Astrocyte of the cerebellum (primary cell): ENCODE results near the gene COL23A1.

Experiments
- DNase-seq: peaks from one replicate; pipeline ENCODE4 v3.0.0-alpha.2; 2011; ENCODE audit warnings: low read depth
- H3K4me3 ChIP-seq: 2 replicates; pipeline ENCODE4 v1.5.1; 2011; ENCODE audit warnings: mild to moderate bottlenecking, low read depth, low read length, moderate library complexity
- CTCF ChIP-seq: IDR thresholded peaks from 2 replicates; pipeline ENCODE4 v1.5.1; 2012; ENCODE audit warnings: low read length, low read depth, moderate library complexity, mild to moderate bottlenecking; ENCODE audit errors: missing control alignments
- in situ Hi-C: cut with HindIII; loops from 2 replicates; pipeline ENCODE4 v1.10.0; 2017; ENCODE audit warnings: low sequenced_read_pairs

Gene COL23A1

GRCh38 chr5:178450121-178451028, 139.8 kb downstream of the COL23A1 start:
- in situ Hi-C loops = no loop called here
- no peak overlapping the region for H3K4me3 ChIP-seq
- TF ChIP-seq CTCF = no peak
- DNase-seq = no peak

- no peak for TF ChIP-seq CTCF
- H3K4me3 ChIP-seq = no peak overlapping the region
- in situ Hi-C loops = no loop called here
- DNase-seq = no peak
Observed at GRCh38 chr5:178449163-178450070, 140.8 kb downstream of the COL23A1 start.

GRCh38 chr5:178445534-178445933, 144.7 kb downstream of the COL23A1 start:
- in situ Hi-C loops = no loop called here
- no peak for DNase-seq
- no peak overlapping the region for H3K4me3 ChIP-seq
- no peak for TF ChIP-seq CTCF

- H3K4me3 ChIP-seq = no peak overlapping the region
- in situ Hi-C loops = no loop called here
- DNase-seq = no peak
- TF ChIP-seq CTCF = no peak
Observed at GRCh38 chr5:178442405-178443257, 147.6 kb downstream of the COL23A1 start.

- in situ Hi-C loops = no loop called here
- DNase-seq = no peak
- TF ChIP-seq CTCF = no peak
- no peak overlapping the region for H3K4me3 ChIP-seq
Observed at GRCh38 chr5:178441486-178442270, 148.5 kb downstream of the COL23A1 start.
